ELR (cell line): ENCODE data around the gene MMP21.

Experiments used
- DNase-seq: peaks from one replicate; pipeline ENCODE4 v3.0.0-alpha.2; 2015; ENCODE audit warnings: low read depth

Gene MMP21

GRCh38 chr10:125792342-125793300 is 17.0 kb upstream of the MMP21 start:
- DNase-seq, result no peak

DNA sequence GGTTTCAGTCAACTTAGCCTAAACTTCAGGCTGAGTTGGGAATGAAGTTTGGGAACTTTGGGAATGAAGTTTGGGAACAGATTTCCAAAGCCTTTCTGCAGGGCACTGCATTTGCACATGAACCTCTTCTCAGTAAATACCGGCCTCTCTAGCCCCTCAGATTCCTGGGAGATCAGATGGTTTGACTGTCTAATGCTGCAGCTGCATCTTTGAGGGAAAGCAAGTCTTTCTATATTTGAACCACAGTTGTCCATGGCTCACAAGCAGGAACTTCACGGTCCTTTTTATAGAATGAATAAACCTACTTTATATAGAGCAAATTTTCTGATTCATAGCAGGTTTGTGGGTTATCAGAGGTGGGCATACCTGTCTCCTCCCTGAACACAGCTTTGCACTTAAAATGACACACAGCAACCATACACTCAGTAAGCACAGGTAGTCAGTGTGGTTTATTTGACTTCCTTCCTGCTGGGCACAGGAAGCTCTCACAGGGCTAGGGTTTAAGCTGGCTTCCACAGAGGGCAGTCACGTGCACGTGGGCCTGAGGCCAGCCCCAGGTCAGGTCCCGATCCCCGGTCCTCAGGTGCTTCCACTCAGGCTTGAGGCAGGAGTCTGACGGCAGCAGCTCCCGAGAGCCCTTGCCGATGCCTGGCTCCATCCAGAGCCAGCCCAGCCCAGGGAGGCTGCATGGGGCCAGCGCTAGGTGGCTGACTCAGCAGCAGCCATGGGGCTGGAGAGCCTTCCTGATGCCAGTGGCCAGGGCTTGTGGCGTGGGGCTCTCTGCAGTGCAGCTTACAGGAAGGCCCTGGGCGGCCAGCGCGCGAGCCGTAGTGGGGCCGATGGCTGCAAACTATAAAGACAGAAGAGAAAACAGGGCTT is 12.8 kb upstream of the MMP21 start:
- DNase-seq, result no peak

- DNase-seq, result no peak
Observed at GRCh38 chr10:125785791-125786190, 10.2 kb upstream of the MMP21 start.

DNA sequence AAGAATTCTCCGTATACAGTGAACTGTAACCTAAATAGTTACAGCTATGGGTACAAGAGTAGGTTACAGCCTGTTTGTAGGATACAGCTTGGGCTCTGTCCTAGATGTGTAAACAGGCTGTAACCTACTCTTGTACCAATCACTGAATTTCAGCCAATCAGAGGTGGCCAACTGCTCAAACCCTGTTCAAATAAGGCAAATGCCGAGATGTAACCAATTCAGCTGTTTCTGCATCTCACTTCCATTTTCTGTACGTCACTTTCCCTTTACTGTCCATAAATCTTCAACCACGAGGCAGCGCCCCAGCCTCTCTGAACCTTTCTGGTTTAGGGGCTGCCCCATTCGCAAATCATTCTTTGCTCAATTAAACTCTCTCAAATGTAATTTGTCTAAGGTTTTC is 8.3 kb upstream of the MMP21 start:
- DNase-seq, result no peak

DNA sequence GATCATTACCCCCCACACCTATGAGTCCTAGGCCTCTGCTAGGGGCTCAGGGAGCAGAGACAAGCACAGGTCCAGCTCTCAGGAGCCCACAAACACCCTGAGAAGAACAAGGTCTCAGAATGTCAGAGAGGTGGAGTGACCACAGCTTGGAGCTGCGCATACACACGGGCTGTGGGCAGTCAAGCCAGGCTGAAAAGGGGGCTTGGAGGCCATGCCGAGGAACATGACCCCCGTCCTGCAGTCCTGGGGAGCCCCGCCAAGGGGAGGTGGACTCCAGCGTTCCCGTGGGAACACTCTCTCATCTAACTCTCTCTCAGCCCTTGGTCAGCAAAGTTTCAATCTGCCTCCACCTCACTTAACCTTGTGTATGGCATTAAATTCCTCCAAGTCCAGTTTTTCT is 7.8 kb upstream of the MMP21 start:
- DNase-seq, result no peak

GRCh38 chr10:125782616-125783015 is 7.0 kb upstream of the MMP21 start:
- DNase-seq, result peak; percentile 18

GRCh38 chr10:125782054-125782453 is 6.4 kb upstream of the MMP21 start:
- DNase-seq, result no peak

GRCh38 chr10:125781374-125781773 is 5.8 kb upstream of the MMP21 start:
- no peak for DNase-seq

GRCh38 chr10:125779403-125780327 is 4.0 kb upstream of the MMP21 start:
- DNase-seq, result no peak

- DNase-seq, result no peak
Observed at GRCh38 chr10:125778556-125778955, 2.9 kb upstream of the MMP21 start.

- DNase-seq, result no peak
Observed at GRCh38 chr10:125777806-125778205, 2.2 kb upstream of the MMP21 start.

GRCh38 chr10:125774581-125775191 is 935 bp downstream of the MMP21 start:
- no peak for DNase-seq

GRCh38 chr10:125773687-125774543 is 1.7 kb downstream of the MMP21 start:
- DNase-seq, result no peak

DNA sequence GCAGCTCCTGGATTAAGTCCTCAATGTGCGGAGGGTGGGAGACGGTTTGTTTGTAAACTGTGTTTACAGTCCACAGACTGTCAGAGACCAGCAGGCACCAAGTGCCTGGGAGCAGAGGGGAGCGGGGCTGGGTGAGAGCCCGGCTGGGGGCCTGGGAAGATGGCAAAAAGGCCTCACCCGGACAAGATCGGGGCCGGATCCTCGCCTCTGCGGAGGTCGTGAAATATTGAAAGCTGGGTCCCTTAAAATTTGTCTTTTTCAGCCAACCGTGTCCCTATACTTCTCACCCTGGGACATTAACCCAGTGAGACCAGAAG is 2.8 kb downstream of the MMP21 start:
- DNase-seq, result no peak

GRCh38 chr10:125772112-125772863 is 3.3 kb downstream of the MMP21 start:
- DNase-seq, result no peak

GRCh38 chr10:125770844-125771243 is 4.8 kb downstream of the MMP21 start:
- no peak for DNase-seq

- no peak for DNase-seq
Observed at GRCh38 chr10:125769175-125769574, 6.4 kb downstream of the MMP21 start.

DNA sequence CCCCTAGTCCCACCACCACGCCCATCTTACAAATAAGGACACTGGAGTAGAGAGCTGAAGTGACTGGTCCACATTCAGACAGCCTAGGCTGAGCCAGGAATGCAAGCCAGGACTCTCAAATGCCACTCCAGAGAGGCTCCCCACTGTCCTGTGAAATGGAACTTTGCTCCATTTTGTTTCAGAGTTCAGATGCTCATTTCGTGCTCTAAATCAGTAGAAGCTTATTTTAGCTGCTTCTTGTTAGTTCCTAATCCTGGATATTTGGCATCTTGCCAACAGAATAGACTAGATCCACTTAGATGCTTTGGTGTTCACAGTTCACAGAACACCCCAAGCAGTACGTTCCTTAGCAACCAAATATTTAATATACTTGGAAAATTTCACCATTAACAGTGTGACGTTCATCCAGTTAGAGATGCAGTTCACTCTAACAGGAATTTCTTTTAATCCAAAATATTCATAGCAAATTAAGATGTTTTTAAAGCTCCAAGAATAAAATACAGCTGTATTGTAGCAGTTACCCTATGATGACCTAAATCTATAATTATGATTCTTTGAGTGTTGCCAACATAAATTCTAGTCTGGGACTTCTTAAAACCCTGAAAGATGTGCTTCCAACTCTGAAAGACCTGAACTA is 7.3 kb downstream of the MMP21 start:
- peak; percentile 11 for DNase-seq

DNA sequence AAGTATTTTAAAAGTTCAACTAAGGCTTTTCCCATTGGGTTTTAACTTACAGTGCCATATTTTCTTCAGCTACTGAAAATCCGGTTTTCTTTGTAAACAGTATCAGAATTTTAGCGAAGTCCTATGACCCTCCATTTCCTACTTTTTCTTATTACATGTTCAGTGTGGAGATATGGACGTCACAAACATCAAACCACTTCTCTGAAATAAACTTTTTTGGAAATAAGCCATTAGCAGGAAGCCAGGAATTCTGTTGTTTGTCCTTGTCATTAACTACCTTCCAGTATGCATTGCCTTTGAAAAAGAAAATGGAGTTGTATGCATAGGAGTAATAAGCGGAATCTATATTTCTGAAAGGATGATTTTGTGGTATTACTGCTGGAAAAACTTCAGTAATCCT is 9.1 kb downstream of the MMP21 start:
- no peak for DNase-seq
